Stimulated activated naive CD8-positive, alpha-beta T cell treated with anti-CD3 and anti-CD28 coated beads, Interleukin-15, Interleukin-2, amounts not matched to agents 100 U/mL and 50 U/mL, for 24 hours (primary cell): Measurements from ENCODE around the gene SH3BP5.

Experiments
- ATAC-seq: fragments of 150-1000 bp; cut with Tn5 transposase; one replicate; pipeline ENCODE4 v1.10.0; 2021
- DNase-seq: peaks from one replicate; pipeline ENCODE4 v3.0.0; 2021

Gene SH3BP5

GRCh38 chr3:15325228-15325627 is 7.2 kb downstream of the SH3BP5 start:
- DNase-seq: no peak
- ATAC-seq: no peak

DNA sequence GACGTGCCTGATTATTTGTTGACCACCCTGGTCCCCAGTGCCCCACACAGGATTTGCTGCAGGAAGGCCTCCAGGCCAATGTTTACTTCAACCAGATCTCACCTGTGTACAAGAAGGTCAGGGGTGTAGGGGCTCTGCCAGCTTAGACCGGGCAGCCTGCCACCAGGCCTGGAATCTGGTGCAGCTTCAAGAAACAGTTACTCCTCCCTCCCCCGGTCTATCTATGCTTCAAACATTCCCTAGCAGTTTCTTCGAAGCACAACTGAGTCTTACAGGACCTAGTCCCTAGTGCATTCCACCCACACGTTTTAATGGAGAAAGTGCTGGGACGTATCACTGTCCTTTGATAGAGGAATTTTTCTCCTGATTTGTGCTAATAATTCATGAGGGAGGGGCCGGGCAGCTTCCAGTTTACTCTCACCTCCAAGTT is 8.0 kb downstream of the SH3BP5 start:
- no peak for DNase-seq
- no peak for ATAC-seq

- ATAC-seq (no peak), DNase-seq (no peak)
These were observed 9.3 kb downstream of the SH3BP5 start for GRCh38 chr3:15323063-15323462.

DNA sequence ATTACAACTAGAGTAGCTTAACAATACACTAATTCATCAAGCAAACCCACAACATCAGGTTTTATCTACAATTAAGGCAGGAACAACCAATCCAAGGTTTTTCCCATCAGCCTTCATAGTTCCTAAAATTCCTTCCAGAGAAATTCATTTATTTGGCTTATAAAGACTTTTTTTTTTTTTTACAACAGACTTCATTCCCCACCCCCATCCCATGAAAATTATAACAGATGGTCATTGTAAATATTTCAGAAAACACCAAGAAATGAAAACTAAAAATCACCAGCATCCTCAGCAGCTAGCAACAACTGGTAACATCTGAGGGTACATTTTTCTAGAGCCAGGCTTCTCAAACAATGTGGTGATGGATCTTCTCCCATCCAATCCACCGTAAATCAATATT is 11.0 kb downstream of the SH3BP5 start:
- no peak for DNase-seq
- no peak for ATAC-seq

GRCh38 chr3:15319575-15319974 is 12.8 kb downstream of the SH3BP5 start:
- ATAC-seq: no peak
- DNase-seq: no peak

DNA sequence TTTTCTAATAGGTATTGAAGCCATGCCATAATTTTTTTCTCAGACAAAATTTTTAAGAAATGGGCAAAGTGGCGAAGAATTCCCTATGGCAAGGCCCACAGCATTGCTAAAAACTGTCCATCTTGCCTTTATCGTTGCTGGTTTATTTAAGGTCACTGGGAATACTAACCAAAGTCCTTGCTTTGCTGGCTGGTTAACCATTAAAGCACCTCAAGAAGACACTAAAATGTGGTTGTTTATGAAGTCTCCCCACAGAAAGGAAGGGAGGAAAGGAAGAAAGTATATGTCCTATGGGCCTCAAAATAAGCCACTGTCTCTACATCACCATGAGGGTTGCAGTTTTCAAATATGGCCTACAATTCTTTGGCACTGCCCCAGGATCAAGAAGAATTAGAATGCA is 13.2 kb downstream of the SH3BP5 start:
- DNase-seq (no peak), ATAC-seq (no peak)

DNA sequence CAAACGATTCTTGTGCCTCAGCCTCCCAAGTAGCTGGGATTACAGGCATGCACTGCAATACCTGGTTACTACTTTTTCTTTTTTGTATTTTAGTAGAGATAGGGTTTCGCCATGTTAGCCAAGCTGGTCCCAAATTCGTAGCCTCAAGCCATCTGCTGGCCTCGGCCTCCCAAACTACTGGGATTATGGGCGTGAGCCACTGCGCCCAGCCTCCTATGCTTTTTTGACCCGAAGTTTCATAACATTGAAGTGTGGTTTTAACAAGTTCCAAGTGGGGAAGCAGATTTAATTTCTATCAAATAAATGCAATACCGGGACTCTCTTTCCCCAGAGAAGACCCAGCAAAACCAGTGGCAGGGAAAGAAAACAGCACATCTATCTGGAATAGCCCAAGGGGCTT is 13.7 kb downstream of the SH3BP5 start:
- no peak for ATAC-seq
- no peak for DNase-seq

- no peak for ATAC-seq
These were observed 15.4 kb downstream of the SH3BP5 start for GRCh38 chr3:15316998-15317435.

GRCh38 chr3:15315003-15315402 is 17.4 kb downstream of the SH3BP5 start:
- no peak for ATAC-seq
- no peak for DNase-seq

More at GRCh38 chr3:15316998-15317435, 15.4 kb downstream of the SH3BP5 start:
- DNase-seq: no peak

GRCh38 chr3:15314276-15314675 is 18.1 kb downstream of the SH3BP5 start:
- ATAC-seq: no peak
- DNase-seq: no peak

- DNase-seq (peak; percentile 24), ATAC-seq (no peak)
These were observed 18.9 kb downstream of the SH3BP5 start for GRCh38 chr3:15313461-15313860.

GRCh38 chr3:15312550-15312949 is 19.8 kb downstream of the SH3BP5 start:
- ATAC-seq (no peak), DNase-seq (no peak)

- ATAC-seq (peak; percentile 98), DNase-seq (peak; percentile 57)
These were observed 21.7 kb downstream of the SH3BP5 start for GRCh38 chr3:15310491-15311370.

GRCh38 chr3:15309662-15310335 is 22.6 kb downstream of the SH3BP5 start:
- peak; percentile 37 for DNase-seq

DNA sequence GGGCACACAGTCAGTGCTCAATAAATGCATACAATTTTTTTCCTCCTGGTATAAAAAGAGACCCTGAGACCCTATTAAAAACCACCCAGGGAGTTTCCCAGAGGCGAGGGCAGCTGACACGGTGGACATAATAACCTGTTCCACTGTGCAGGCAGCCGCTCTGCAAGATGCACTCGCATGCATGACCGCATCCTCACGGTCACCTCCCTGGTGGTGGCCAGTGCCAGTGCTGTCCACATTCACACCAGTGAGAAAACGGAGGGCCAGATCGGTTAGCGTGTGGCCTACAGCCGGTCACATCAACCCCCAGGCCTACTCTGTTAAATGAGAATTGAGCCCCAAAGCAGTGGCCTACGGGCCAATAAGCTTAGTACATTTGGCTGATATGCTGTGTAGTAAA is 24.8 kb downstream of the SH3BP5 start:
- ATAC-seq (no peak), DNase-seq (no peak)

More at GRCh38 chr3:15309662-15310335, 22.6 kb downstream of the SH3BP5 start:
- ATAC-seq: peak; percentile 47

- ATAC-seq (no peak), DNase-seq (no peak)
These were observed 25.4 kb downstream of the SH3BP5 start for GRCh38 chr3:15306979-15307359.

DNA sequence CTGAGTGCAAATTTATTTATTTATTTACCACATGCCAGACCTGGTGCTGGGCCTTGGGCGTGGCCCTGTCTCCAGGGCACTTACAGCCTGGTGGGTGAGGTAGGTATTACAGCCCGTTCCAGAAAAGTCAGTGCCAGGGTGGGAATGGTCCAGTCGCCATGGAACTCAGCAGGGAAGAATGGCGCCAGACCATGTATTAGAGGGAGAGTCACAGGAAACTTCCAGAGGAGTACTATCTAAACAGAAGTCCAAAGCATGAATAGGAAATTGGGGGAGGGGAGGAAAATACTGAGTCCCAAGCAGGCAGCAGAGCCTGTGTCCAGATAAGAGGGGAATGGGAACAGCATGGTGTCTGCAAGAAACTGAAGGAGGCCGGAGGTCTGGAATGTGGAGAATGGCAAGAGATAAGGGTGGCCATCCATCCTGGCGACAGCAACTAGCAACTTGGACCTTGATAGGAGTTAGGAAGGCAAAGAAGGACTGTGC is 27.0 kb downstream of the SH3BP5 start:
- DNase-seq: no peak
- ATAC-seq: no peak

DNA sequence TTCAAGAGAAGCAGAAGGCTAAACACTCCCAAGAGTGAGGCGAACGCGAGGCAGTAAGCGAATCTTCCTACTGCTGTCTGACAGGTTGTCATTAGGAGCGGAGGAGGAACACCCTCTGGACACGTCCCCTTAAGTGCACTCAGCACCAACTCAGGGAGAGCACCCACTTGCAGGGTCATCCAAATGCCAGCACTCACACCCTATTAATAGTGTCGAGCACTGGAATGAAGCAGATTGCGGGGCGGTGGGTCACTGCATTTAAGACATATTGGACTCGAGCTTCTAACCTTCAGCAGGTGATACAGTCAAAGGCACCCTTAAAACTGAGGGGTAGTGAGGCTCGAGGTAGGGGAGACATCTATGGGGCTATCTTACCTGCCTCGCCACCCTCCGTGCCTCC is 28.7 kb downstream of the SH3BP5 start:
- ATAC-seq: no peak
- DNase-seq: no peak

GRCh38 chr3:15303216-15303615 is 29.2 kb downstream of the SH3BP5 start:
- DNase-seq (no peak), ATAC-seq (no peak)

DNA sequence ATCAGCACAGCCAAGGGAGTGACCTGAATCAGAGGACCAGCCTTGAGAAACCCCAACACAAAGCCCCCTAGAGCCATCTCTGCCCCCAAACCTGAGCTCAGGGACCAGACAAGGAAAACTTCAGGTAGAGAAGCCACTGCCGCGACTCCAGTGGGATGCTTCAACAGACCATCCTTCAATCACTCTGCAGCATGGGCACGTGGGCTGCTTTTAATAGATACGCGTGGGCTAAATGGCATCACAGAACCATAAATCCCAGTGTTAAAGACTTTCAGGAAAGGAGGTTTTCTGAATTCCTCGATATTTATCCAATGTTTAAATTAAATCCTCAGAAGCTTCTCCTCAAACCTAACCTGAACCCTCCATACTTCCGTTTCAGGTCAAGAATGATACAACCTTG is 30.6 kb downstream of the SH3BP5 start:
- ATAC-seq (no peak), DNase-seq (no peak)

GRCh38 chr3:15300323-15301078 is 31.9 kb downstream of the SH3BP5 start:
- ATAC-seq: no peak
- no peak for DNase-seq

- DNase-seq (no peak), ATAC-seq (no peak)
These were observed 33.4 kb downstream of the SH3BP5 start for GRCh38 chr3:15299036-15299435.

- ATAC-seq (peak; percentile 37), DNase-seq (no peak)
These were observed 33.9 kb downstream of the SH3BP5 start for GRCh38 chr3:15298504-15298903.
